GM21528 (cell line): ENCODE results near the gene SLC14A1.

Experiments
- ATAC-seq: cut with Tn5 transposase; IDR thresholded peaks from one replicate; pipeline ENCODE4 v1.9.1; 2021; ENCODE audit warnings: mild to moderate bottlenecking, moderate library complexity; ENCODE audit not compliant: unreplicated experiment, low FRiP score

The SLC14A1 gene

GRCh38 chr18:45792506-45793263, 68.7 kb downstream of the SLC14A1 start:
- ATAC-seq = no peak

- no peak for ATAC-seq
Measured at GRCh38 chr18:45793264-45793965, 69.4 kb downstream of the SLC14A1 start.

- no peak for ATAC-seq
Measured at GRCh38 chr18:45801416-45802004, 77.5 kb downstream of the SLC14A1 start.
